Lung microvascular endothelial cell (primary cell): ENCODE results near the gene FGG. TPM values are rescaled to one million over a fixed set of nuclear protein-coding genes. Genes with fewer than 3 reads are reported as not detected.
"Not testable (repeated sequence)": the region's sequence is repeated elsewhere in the genome, so short reads cannot be mapped to it uniquely, and the experiment has no call there.

ENCODE experiments used
- DNase-seq, 2 donors: peaks; one replicate each; pipeline versions ENCODE4 v3.0.0 to v3.0.0-alpha.2; 2010; ENCODE audit warnings: low read depth in 2 of 2
- total RNA-seq: library from RNA; depleted of rRNA; stranded (reverse); fragments of >200 nt; gene quantifications from 2 replicates; pipeline ENCODE4 v1.2.1, GENCODE V29; 2014

Gene FGG
- total RNA-seq, 1 donor from 2014 or later, result not detected

DNA sequence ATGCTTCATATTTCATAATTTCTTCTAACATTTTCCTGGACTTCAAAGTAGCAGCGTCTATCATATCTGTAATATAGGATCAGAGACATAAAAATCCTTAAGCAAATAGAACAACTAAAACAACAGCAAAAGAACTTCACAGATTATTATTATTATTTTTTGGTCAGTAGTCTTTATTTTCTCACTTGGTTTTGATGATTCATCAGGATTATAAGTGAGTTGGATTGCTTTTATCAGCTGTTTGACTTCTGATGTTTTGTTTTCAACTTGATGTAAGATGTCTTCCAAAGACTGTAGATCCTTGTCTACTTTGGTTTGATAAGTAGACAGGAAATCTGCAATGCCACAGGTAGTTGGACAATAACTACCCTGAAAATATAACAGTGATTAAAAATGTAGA is 623 bp downstream of the FGG start:
- DNase-seq, result no peak

DNA sequence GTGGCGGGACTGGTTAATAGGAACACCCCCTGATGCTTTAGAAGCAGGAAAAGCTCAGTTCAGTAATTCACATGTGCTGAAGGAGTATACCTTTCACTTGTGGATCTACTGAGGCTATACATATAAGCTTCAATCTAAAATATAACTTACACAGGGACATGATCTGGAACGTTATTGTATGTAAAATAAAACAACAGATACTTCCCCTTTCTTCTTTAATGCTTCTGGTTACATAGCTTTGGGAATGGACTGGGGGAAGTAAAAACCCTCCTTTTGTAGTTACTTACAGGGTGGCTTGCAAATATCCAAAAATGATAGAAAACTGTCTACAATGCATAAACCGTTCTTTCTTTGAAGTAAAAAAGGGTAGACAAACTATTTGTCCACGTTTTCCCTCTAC is 1.9 kb downstream of the FGG start:
- DNase-seq, result no peak

DNA sequence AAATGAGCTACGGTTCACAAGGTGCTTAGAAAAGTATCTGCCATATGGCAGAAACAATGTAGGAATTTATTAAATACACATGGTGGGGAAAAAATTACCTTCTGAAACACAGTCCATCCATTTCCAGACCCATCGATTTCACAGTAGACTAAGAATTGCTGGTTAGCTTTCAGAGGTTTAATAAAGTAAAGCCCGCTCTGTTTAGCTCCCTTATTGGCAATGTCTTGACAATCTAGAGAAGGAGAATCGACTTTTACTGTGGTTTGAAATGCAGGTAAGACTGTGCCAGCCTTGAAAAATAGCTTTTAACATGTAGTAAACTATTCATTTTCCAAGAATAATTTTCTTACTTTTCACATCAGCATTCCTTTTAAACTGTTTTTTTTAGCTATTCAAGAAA is 2.9 kb downstream of the FGG start:
- DNase-seq, result no peak

DNA sequence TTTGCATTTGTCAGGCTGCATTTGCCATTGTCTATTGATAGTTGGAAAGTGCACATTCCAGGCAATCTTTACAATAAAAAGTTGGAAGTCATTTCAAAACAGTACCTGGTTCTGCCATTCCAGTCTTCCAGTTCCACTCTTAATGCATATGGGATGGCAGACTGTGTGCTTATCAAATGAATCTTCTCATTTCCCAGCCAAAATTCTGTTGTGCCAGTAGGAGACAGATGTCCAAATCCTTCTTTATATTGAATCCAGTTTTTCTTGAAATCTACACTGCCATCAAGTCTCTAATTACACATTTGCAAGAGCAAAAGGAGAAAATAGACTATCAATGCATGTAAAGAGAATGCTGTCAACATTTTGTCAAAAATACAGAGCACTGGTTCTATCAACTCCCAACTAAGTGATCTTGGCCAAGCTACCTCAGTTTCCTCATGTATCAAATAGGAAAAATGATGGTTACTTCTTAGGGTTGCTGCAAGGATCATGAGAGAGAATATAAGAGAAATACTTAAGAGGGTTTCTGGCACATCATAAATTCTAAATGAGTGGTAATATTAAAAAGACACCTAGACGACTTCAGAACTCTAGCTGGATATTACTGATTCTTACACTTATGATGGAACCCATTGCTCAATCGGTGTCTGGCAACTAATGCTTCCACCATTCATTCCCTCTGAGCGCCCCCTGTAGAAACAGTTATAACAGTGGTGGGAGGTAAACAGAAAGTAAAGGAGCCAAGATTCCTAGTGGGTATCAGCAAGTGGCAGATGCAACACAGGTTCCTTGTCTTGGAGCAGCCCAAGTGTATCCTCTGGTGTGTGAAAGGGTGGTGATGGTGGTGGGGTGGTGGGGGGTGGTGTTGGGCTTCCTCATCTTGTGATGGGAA is 3.8 kb downstream of the FGG start:
- no peak for DNase-seq

DNA sequence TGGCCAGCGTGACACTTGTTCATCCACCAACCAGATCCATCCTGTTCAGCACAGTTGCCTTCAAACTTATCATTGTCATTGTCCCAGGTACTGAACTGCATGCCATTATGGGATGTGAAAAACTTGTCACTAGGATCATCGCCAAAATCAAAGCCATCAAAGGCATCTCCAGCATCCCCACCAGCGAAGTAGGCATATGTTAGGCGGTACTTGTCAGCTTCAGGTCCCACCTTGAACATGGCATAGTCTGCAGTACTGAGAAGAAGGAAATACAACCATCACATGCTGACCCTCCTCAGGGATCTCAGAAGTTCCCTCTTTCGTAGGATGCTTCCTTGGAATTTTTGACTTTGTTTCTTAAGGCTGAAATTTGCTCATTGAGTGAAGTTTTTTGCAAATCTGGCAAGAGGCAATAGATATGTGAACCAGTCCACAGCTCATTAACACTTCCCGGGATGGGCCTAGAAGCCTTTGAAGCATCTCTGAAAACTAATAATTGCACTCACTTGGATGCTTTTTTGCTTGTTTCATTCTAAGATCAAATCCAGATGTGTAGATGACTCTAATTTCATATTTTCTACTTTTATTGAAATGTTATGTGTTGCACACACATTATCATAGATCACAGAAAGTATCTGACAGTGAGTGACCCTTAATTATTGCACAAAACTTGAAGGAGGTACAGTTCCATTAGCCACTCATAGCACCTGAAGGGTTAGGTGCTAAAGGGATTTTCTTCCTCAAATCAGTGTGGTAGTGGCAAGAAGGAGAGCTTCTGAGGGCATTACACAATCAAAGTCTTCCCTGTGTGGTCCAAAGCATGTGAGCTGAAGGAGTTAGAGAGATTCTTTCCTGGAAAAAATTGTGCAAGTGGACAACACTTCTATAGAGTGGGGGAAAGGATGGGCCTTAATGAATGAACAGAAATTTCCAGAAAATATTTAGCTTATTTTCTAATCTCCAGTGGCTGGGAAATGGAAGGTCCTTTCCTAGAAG is 5.4 kb downstream of the FGG start:
- DNase-seq, result no peak

DNA sequence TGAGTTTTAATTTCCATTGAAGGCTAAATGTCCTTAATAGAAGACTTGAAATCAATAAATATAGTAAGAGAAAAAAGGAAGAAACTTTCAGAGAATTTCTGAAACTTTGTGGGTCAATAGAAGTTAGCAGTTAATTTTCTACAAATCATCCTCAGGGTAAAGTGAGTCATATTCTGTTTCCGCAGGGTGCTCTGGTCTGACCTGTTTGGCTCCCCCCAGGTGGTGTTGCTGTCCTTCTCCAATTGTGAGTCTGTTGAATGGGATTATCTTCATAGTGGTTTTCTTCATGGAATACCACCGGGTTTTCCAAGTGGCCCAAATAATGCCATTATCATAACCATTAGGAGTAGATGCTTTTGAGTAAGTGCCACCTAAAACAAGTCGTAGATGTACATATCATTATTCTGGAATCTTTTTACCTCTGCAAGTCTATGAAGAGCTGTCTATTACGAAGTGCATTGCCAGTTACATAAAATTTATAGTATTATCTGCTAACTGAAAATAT is 7.7 kb downstream of the FGG start:
- no peak for DNase-seq

DNA sequence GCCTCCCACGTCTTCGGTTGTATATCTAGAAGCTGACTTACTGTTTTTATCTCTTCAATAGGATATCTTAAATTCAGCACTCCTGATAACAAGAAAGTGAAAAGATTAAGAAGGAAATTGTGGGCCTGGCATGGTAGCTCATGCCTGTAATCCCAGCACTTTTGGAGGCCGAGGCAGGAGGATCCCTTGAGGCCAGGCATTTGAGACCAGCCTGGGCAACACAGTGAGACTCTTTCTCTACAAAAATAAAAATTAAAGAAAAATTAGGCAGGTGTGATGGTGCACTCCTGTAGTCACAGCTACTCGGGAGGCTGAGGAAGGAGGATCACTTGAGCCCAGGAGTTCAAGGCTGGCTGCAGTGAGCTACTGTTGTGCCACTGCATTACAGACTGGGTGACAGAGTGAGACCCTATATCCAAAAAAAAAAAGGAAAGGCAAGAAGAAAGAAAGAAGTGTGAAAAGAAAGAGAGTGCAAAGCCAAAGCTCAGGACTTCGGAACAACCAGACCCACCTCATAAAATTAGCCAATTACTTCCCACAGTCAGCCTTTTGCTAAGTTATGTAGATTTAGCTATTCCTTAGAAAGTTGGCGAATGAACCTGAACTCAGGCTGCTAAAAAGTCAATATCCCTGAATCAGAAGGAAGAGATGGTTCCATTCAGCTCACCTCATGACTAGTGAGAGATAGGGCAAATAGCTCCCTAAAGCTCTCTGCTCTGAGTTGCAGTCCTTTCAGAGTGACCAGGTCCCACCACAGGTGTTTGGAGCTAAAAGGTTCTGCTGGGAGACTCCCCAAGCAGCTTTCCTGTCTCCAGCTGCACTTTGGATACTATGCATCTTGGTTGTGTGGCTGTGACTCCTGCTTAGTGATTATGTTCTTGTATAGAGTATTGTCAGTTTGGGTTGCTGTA is 9.2 kb downstream of the FGG start:
- no peak for DNase-seq

DNA sequence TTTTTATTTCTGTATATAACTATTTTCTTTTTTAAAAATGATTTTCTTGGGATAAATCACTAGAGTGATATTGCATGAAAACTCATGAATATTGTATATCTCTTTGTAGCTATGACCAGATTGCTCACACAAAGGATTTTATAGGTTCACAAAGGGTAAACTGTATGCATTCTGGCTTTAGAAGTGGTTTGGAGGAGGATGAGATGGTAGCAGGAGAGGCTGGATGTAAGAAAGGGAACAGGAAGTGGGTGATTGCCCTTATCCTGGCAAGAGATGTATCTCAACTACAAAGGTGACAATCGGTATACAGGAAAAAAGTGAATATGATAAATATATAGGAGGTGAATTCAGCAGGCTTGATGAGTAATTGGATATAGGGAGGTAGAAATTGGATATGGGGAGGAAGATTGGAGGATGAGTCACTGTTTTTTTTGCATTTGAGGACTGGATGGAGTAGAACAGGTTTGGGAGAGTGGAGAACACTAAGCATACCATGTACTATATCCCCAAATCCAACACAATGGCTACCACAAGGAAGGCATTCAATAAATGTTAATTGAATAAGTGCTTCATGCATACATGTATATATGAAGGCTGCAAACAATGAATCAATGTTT is 9.9 kb downstream of the FGG start:
- no peak for DNase-seq

DNA sequence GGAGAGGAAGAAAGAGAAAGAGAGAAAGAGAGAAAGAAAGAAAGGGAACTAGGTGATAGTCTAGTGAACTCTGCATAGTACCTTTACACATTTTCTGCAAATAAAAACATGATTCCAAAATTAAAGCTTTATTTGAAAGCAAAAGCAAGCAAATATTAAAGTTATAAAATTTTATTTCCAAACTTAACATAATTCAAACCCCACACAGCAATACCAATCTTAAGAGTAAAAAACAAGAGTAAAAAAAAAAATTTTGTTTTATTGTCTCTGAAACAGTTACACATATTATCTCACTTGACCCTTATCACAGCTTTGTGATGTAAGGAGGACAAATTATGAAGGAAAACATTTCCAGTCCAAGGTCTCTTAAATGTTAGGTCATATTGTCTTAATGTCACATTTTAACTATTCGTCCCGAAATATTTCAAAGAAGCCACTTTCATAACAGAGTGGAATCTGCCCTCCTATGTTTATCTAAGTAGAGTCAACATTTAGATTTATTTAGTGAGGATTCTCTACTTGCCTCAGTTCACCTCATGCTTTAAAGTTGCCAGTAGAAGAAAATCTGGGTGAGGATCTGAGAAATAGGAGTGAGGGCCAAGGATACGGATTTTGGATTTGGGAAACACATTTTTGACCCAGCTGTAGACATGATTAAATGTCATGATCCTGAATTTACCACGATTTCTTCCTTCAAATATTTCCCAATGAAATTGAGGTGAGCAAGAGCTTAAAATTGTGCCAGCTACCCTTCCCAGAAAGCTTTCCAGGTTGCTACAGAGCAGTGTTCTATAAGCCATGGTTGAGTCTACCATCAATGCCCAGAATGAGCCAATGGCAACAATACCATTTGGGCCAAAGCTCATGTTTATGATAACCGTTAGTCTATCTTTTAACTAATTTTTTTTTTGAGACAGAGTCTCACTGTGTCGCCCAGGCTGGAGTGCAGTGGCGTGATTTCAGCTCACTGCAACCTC is 14.4 kb downstream of the FGG start:
- DNase-seq, result no peak

DNA sequence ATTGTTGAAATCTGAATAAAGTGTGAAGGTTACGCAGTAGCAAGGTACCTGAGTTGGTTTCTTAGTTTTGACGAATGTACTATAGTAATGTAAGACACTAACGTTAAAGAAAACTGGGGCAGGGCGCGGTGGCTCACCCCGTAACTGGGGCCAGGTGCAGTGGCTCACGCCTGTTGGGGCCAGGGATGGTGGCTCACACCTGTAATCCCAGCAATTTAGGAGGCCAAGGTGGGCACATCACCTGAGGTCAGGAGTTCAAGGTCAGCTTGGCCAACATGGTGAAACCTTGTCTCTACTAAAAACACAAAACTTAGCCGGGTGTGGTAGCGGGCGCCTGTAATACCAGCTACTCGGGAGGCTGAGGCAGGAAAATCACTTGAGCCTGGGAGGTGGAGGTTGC is 15.2 kb downstream of the FGG start:
- DNase-seq, result not testable (repeated sequence)

DNA sequence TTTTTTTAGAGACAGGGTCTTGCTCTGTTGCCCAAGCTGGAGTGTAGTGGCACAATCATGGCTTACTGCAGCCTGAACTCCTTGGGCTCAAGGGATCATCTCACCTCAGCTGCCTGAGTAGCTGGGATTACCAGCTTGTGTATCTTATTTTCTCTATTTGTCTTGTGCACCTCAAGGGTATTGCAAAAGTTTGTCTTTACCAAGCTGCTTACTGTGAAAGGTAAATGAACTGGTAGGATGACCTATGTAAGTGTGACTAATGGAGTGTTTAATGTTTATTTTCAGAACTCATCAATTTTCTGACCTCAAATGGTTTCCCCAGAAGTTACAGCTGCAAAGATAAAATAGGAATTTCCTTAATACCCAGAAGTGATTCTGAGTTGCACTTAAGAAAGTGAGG is 16.6 kb downstream of the FGG start:
- no peak for DNase-seq

DNA sequence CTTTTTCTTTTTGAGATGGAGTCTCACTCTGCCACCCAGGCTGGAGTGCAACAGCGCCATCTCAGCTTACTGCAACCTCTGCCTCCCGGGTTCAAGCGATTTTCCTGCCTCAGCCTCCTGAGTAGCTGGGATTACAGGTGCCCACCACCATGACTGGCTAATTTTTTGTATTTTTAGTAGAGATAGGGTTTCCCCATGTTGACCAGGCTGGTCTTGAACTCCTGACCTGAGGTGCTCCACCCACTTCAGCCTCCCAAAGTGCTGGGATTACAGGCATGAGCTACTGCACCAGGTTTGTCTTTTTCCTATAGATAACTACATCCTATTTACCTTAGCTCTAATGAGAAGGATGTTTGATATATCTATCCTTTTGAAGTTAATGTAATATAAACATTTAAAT is 18.1 kb downstream of the FGG start:
- not testable (repeated sequence) for DNase-seq

DNA sequence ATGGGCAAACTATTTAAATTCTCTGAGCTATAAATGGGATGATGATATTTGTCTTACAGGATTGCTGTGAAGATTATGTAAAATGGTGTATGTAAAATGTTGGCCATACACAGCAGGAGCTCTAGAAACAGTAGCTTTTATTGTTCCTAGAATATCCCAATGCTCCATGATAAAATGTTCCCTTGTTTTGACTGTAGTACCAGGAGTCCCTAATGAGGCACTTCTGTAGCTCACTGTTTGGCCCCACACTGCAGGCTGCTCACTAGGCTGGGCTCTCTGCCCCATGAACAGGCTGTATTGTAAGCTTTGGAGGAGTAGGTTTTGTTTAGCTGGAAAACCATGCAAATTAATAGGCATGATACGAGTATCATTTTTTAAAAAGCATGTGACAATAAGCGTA is 18.6 kb downstream of the FGG start:
- no peak for DNase-seq

DNA sequence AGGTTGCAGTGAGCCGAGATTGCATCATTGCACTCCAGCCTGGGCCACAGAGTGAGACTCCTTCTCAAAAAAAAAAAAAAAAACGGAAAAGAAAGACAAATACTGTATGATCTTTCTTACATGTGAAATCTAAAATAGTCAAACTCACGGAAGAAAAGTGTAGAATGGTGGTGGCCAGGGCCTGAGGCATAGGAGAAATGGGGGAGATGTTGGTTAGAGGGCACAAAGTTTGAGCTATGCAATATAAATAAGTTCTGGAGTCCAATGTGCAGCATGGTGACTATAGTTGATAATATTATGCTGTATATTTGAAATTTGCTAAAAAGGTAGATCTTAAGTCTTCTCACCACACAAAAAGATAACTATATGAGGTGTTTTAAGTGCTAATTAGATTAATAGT is 20.6 kb downstream of the FGG start:
- no peak for DNase-seq

DNA sequence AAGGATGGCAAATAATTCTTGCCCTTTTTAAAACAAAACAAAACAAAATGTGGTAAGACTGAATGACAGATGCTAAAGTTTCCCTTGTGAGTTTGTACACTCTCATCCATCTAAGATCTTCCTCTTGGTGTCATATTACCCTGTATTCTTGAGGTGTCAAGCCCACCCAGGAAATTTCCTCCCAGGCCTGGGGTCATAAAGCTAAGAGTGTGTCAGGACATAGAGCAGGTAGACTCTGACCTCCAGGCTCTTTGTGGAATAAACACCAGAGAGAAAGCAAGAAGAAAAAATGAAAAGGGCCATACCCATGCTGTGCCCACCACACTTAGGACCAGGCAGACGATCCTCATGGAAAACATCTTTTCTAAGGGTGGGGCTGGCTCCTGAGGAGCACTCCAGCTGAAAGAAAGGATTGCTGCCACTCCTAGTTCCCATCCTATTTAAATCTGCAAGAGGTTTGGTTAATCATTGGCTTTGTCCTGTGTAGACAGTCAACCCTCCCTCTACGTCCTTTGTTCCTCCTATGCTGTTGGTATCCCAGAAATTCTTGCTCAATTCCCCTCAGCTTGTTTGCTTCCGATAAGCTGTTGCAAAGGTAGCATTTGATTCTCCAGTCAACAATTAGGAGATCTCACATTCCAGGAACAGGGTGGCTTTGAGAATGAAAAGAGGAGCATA is 22.0 kb downstream of the FGG start, which contains the start of gene FGA:
Gene FGA, minus strand, starts transcription at position 414 of the 678 bp plus-strand sequence. Its CDS starts 55 bp downstream, at position 359.
- DNase-seq, result no peak

DNA sequence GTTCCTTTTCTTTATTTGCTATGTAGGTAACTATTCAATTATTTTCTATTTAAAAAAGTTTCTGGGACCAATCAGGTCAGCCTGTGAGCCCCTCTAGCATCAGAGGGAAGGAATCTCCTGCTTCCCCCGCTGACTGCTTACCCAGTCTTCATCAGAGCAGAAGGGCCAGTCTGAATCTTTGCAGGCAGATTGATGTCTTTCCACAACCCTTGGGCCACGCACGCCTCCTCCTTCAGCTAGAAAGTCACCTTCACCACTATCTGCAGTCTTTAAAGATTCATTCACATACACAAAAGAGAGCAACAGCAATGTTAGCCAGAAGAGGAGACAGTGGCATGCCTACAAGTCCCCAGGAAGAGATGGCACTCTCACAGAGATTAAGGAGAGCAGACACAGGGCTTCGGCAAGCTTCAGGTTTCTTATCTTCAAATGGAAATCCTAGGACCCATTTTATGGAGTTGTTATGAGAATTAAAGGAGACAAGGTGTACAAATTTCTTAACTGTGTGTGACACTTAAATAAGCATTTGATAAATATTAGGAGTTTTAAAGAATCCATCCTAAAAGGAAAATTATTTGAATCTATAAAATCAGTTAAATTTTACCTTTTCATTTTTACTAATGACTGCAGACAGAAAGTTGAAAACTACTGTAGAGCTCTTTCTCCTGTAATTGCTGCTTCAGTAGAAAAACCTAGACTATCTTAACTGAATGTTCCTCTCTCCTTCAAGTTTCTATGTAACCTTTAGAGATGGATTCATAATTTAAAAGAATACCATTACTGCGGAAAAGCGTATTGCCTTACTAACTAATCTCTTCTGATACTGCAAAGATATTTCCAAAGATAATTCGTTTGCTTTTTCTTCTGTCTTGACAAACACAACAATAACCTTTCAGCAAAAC is 22.9 kb downstream of the FGG start:
- no peak for DNase-seq

DNA sequence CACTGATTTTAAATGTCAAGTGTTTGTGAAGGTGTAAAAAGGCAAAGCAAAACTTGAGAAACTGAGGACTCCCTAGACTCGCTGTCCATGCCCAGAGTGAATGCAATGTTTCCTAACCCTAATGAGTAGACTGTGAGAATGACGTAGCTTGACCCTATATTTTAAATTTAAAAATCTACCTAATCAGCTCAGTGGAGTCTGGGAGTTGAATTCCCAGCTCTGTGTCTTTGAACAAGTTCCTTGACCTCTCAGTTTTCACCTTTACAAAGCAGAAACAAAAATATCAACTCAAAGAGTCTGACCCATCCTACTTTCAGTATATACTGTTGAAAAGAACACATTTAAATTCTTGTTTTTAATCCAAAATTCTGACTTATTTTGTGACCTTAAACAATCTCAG is 24.3 kb downstream of the FGG start:
- DNase-seq, result no peak
